GM21447 (cell line): ENCODE data around the gene CACNG1.

Experiments
- ATAC-seq: cut with Tn5 transposase; IDR thresholded peaks from one replicate; pipeline ENCODE4 v1.9.1; 2021; ENCODE audit not compliant: unreplicated experiment

The CACNG1 gene

GRCh38 chr17:67050471-67051154, 6.3 kb downstream of the CACNG1 start:
- ATAC-seq, result no peak

- no peak for ATAC-seq
Measured at GRCh38 chr17:67051155-67051538, 6.8 kb downstream of the CACNG1 start.

- no peak for ATAC-seq
Measured at GRCh38 chr17:67051837-67052236, 7.5 kb downstream of the CACNG1 start.

DNA sequence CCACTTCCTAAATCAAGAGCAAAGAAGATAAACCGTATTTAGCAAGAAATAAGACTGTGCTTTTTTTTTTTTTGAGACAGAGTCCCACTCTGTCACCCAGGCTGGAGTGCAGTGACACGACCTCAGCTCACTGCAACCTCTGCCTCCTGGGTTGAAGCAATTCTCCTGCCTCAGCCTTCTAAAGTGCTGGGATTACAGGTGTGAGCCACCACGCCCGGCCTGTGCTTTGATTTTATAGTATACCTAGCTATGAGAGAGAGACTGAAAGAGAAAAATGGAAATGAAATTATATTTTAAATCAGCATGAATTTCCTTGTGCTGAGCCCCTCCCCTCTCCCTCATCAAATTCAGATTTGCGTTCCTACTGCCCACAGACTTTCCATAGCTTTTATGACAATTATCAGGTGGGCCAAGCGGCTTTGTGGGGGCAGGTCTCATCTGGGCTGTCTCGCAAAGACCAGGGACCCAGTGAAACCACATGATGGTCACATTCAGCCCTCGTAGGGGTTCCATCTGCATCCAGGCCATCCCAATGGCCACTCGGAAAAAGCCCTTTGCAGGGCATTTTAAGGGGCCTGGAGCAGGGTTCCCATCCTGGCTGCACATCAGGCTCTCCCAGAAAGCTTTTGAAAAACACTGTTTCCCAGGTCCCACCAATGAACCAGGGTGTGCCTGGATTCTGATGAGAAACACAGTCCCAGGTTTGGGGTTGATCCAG, 8.5 kb downstream of the CACNG1 start:
- no peak for ATAC-seq

DNA sequence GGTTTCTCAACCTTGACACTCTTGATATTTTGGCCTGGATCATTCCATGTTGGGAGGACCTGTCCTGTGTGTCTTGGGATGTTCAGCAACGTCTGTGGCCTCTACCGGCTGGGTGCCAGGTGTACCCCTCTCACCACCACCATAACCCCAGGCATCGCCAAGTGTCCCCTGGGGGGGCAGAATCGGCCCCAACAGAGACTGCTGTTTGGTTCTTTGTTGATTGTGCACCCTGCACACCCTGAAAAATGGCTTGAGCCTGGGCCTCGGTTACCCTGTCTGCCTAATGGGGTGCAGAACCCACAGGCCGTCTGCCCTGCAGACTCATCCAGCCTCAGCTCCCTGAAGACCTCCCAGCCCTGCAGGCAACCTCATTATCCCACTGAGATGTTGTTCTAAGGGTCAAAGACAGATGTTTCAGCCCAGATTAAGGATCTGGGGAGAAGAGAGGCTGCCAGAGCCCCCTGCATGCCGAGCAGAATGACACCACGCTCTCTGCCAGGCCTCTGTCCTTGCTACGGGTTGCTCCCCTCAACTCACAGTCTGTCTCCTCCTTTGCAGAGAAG, 9.2 kb downstream of the CACNG1 start:
- ATAC-seq, result no peak

DNA sequence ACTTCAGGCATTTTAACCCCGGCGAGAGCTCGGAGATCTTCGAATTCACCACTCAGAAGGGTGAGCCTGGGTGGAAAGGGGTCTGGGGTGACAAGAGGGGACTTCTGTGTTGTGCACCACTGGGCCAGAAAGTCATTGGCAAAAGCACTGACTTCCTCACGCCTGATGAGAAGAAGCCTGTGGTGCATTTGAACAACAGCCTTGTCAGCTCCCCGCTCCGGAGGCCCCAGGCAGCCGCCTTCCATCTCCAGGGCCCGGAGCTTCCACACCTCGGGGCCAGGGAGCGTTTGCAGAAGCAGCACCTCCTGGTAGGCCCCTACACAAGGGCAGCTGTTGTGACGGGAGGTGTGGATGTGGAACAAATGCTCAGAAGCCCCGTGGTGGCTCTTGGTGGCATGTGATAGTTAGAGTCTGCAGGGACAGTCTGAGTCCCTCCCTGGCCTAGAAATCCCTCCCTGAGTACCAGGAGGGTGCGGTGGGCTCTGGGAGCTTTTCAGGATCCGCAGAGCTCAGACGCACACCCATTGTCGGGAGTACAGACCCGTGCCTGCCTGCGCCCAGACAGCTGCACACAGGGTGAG, 9.7 kb downstream of the CACNG1 start:
- ATAC-seq, result no peak

- no peak for ATAC-seq
Measured at GRCh38 chr17:67054608-67055007, 10.3 kb downstream of the CACNG1 start.

GRCh38 chr17:67055041-67055443, 10.7 kb downstream of the CACNG1 start:
- ATAC-seq, result no peak

GRCh38 chr17:67055811-67056745, 11.7 kb downstream of the CACNG1 start:
- ATAC-seq, result no peak

- ATAC-seq, result no peak
Measured at GRCh38 chr17:67056746-67057490, 12.6 kb downstream of the CACNG1 start.

- no peak for ATAC-seq
Measured at GRCh38 chr17:67058036-67058435, 13.7 kb downstream of the CACNG1 start.

DNA sequence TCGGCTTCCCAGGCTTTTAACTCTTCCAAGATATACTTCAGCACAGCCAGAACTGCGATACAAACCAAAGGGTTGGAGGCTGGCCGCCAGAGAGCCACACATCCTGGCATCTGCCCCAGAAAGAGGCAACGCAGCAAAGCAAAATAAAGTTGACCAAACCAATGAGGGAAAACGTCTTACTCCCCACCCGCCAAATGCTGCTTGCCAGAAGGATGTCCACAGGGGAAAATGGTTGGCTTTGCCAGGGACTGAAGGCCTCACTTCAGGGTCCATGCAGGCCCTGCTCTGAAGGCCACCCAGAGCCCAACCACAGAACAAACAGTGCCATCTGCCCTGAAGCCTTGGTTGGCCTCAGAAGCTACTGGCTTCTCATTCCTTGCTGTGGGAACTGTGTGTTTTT, 15.0 kb downstream of the CACNG1 start:
- ATAC-seq, result no peak

DNA sequence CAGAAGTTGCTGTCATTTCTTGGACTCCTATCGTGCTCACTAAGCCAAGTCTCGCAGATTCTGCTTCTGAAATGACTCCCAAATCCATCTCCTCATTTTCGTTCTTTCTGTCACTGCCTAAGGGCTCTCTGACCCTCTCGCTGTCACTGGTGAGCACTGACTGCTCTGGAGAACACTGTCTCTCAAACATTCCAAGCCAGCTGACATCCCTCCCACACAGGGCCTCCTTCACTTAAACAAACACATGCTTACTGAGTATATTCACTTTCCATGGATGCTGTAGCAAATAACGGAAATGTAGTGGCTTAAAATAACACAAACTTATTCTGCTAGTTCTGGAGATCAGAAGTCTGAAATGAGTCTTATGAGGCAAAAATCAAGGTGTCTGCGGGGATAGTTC, 18.8 kb downstream of the CACNG1 start:
- ATAC-seq, result no peak

DNA sequence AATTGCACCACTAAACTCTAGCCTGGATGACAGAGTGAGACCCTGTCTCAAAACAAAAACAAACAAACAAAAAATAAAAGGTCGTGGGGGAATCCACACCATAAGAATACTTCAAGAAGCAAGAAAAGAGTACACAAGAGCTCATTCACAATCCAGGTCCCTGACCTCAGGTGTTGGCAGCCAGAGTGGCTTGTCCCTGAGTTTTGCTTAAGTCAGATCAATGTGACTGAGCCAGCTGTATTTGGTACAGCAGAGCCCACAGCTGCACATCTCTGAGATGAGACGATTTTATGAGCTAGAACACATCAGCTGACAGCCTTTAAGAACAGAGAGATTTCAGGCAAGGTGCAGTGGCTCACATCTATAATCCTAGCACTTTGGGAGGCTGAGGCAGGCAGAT, 22.4 kb downstream of the CACNG1 start:
- ATAC-seq, result no peak

DNA sequence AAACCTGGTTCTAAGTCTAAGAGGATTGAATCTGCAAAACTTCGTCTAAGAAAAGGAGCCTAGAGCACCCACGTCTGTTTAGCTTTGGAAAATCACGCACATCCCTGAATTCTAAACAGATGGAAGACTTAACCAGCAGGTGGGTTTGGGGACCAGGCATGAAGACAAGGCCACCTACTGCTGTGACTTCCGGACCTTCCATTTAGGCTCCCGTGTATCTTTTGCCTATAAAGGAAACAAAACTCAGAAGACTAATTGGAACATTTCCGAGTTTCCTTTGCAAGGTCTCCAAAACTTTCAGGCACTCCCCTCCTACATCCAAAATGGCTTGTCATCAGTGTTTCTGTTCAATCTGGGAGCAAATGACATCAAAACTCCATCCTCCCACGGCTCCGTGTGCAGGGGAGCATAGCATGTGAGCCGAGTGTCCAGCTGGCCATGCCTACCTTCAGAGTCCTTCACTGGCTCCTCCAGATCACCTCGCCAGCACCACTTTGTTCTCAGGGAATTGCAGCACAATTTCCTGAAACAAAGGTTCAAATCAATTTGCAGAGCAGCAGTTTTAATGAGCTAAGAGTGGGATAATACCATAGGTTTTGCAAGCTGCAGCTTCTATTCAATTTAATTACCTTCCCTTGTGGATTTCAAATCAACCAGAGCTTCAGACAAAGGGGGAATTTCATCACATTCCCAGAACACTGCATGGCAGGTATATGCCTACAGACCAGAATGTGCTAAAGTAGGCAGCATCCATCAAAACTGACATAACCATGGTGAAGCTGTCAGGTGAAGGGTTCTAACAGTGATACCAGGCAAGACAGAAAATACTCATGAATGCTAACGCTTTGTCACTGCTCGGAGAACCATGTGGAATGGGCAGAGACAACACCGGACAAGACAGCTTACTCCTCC, 23.5 kb downstream of the CACNG1 start:
- no peak for ATAC-seq

- no peak for ATAC-seq
Measured at GRCh38 chr17:67068999-67069398, 24.6 kb downstream of the CACNG1 start.

- no peak for ATAC-seq
Measured at GRCh38 chr17:67069603-67070136, 25.3 kb downstream of the CACNG1 start.

GRCh38 chr17:67071595-67071994, 27.2 kb downstream of the CACNG1 start:
- ATAC-seq, result no peak

DNA sequence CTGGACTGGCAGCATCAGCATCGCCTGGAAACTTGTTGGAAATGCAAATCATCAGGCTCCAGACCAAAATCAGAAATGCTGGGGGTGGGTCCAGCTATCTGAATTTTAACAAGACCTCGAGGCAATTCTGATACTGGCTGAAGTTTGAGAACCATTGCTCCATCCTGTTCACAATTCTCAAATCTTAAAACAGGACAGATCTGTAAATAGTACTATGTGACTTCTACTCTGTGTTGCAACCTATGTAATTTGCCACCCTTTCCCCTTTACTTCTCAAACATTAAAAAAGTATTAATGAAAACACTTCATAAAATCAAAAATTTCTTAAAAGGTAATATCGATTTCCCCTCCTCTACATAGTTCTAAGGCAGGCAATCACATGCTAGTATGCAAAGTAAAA, 28.5 kb downstream of the CACNG1 start:
- ATAC-seq, result no peak
